Measurements from ENCODE around the gene APH1A. TPM values are rescaled to one million over a fixed set of nuclear protein-coding genes. Genes with fewer than 3 reads are reported as not detected.

APH1A gene
- total RNA-seq = 100 to 1,000 TPM; 140 to 146 TPM

DNA sequence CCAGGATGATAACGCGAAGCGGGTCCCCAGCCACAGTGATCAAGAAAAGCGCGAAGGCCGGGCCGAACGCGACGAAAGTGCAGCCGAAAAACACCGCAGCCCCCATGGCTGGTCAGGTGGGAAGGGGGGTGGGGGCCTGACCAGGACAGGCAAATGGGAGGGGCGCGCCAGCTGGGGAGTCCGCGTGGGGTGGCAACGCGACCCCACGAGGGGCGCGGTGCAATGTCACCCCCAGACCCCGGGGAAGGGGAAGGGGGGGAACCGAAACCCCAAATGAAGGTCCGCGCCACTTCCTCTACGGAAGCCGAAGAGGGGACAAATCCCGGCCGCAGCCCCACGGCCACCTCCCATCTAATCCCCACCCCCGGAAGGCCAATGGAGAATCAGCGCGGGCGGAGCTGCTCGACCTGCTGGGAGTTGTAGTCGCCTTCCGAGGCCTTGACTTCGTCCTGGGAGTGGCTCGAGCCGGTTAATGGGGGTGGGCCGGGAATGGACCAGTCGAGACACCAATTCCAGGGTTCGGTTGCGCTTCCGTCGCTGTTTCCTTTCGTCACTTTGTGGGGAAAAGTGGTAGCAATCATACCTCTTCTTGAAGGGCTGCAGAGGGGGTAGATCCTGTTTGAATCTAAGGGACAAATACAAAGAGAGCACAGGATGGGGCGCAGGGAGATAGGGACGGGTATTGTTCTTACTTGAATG is at the start of gene APH1A:
Gene APH1A (minus strand): TSS at position 312 of the 699 bp plus-strand sequence. CDS start 206 bp downstream, at position 106.

GRCh38 chr1:150293433-150294253 is 24.8 kb upstream of the APH1A start, which contains the start of gene MRPS21:
Gene MRPS21, plus strand, starts transcription at chr1:150293861. Its CDS starts 506 bp downstream, at chr1:150294367.

DNA sequence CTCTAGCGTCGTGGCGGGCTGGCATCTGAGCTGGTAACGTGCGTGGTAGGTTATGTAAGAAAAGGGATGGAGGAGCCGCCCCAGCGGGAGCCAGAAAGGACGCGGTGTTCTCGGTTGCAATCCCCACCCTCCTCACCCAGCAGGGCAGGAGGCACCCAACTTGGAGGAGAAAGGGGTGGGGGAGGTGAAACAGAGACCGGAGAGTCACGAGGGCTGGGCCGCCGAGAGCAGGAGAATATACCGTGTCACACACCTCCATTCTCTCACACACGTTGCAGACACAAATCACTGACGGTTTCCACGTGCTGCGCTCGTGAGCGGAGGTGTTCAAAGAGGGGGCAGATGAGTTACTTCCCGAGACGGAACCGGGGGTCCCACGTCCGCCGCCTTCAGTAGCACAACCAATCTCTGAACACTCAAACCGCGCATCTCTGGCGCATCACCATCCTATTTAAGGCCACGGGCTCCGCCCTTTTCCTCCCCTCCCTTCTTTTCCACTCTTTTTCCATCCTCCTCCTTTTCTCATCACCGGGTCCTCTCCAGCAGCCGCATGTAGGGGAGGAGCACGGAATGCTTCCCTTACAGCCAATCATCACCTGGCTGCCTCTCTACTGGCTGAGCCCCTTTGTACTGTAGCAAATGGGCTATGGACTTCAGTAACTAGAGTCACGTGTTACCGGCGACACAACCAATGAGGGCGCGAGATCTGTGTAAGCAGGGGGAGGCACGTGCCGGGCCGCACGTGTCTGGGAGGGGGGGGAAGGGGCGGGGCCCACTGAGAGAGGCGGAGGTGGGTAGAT is 13.1 kb upstream of the APH1A start, which contains the start of gene CIART:
Gene CIART (plus strand): TSS at position 797 of the 800 bp plus-strand sequence. CDS start 714 bp downstream, outside the sequence.

GRCh38 chr1:150257624-150258585 is 10.9 kb downstream of the APH1A start, which contains the start of gene CA14:
Gene CA14, plus strand, starts transcription at chr1:150257774. Its CDS starts 355 bp downstream, at chr1:150258129.

GRCh38 chr1:150235852-150236613 is 32.8 kb downstream of the APH1A start, which contains the start of gene ANP32E:
Gene ANP32E, minus strand, starts transcription at chr1:150236112. Its CDS starts 326 bp downstream, at chr1:150235786.

Other genes starting within 250 kb of the APH1A start
- gene VPS45, start 201.2 kb downstream of the APH1A start, total RNA-seq = 10 to 100 TPM; 30.5 to 32.6 TPM
- gene PLEKHO1, start 119.1 kb downstream of the APH1A start, total RNA-seq = 10 to 100 TPM; 85.3 to 88.4 TPM
- 100 to 1,000 TPM; 123 to 127 TPM for gene ANP32E, start 32.9 kb downstream of the APH1A start, total RNA-seq
- gene CA14, start 11.2 kb downstream of the APH1A start, total RNA-seq = not detected
- gene C1orf54, start 3.8 kb upstream of the APH1A start, total RNA-seq = 1 to 10 TPM; 5.7 to 6.9 TPM
- gene CIART, start 13.5 kb upstream of the APH1A start, total RNA-seq = 1 to 10 TPM; 3.0 to 4.3 TPM
- 10 to 100 TPM; 69.0 to 72.1 TPM for gene MRPS21, start 24.8 kb upstream of the APH1A start, total RNA-seq
- gene PRPF3, start 52.5 kb upstream of the APH1A start, total RNA-seq = 10 to 100 TPM; 71.7 to 73.8 TPM
- gene RPRD2, start 95.1 kb upstream of the APH1A start, total RNA-seq = 10 to 100 TPM; 38.3 to 39.3 TPM
- 10 to 100 TPM; 28.1 to 28.2 TPM for gene TARS2, start 218.4 kb upstream of the APH1A start, total RNA-seq
- gene ECM1, start 239.1 kb upstream of the APH1A start, total RNA-seq = 1 to 10 TPM in 1 of 2 experiments, under 1 TPM in 1; 0.88 to 1.1 TPM
- gene FALEC, start 246.7 kb upstream of the APH1A start, total RNA-seq = not detected